Right lobe of liver (tissue), 6 donors: Measurements from ENCODE around the gene FCMR. TPM values are rescaled to one million over a fixed set of nuclear protein-coding genes. Genes with fewer than 3 reads are reported as not detected.

Experiments
- ATAC-seq, 4 donors: fragments of 200-7000 bp; cut with Tn5 transposase; one replicate each; pipeline ENCODE4 v1.9.1; 2020; ENCODE audit warnings: mild to moderate bottlenecking in 4 of 4, moderate library complexity in 4 of 4
- DNase-seq, 3 donors: peaks; one replicate each; pipeline ENCODE4 v3.0.0-alpha.2; 2020
- H3K27ac ChIP-seq, 3 donors: fragments of 200-600 bp; one replicate each; pipeline ENCODE4 v1.8.0; 2022
- H3K27me3 ChIP-seq, 2 donors: fragments of 200-600 bp; one replicate each; pipeline ENCODE4 v1.8.0; 2022
- H3K36me3 ChIP-seq, 4 donors: fragments of 200-600 bp; sonication (generic) in 1 of 4; one replicate each; pipeline versions ENCODE4 v1.5.1 to v1.8.0; 2017 to 2022; ENCODE audit warnings: control low read depth in 1 of 4
- H3K4me1 ChIP-seq, 4 donors: fragments of 200-600 bp; sonication (generic) in 1 of 4; one replicate each; pipeline versions ENCODE4 v1.5.1 to v1.8.0; 2017 to 2022; ENCODE audit warnings: control low read depth in 1 of 4
- H3K4me3 ChIP-seq, 3 donors: fragments of 200-600 bp; one replicate each; pipeline ENCODE4 v1.8.0; 2022
- H3K9me3 ChIP-seq, 4 donors: fragments of 200-600 bp; sonication (generic) in 1 of 4; one replicate each; pipeline versions ENCODE4 v1.5.1 to v1.8.0; 2017 to 2022; ENCODE audit warnings: control low read depth in 1 of 4
- CTCF ChIP-seq, 4 donors: fragments of 200-600 bp in 3 of 4; fragments of 450-650 bp in 1 of 4; IDR thresholded peaks; one replicate each; pipeline versions ENCODE4 v1.5.1 to v1.8.0; 2016 to 2022; ENCODE audit warnings: antibody characterized with exemption in 4 of 4, mild to moderate bottlenecking in 2 of 4
- POLR2A ChIP-seq: fragments of 450-650 bp; IDR thresholded peaks from one replicate; pipeline ENCODE4 v1.6.1; 2017; ENCODE audit warnings: antibody characterized with exemption, mild to moderate bottlenecking
- WGBS: methylation state at CpG from one replicate; pipeline ENCODE4 v1.1.6; 2018; ENCODE audit warnings: low coverage, low lambda C conversion rate; ENCODE audit not compliant: insufficient coverage; ENCODE audit errors: missing lambda C conversion rate; 5-methylcytosine and 5-hydroxymethylcytosine counted together
- intact Hi-C, 2 donors: fragments of 100-400 bp; cut with DNase I; formaldehyde crosslinking; loops; one replicate each; pipeline versions ENCODE4 v1.11.2 to v1.14.1; 2022
- total RNA-seq, 6 experiments: library from RNA; depleted of rRNA in 2 of 6; stranded (reverse); fragments of >200 nt in 2 of 6; fragmentation: NEBNext Ultra II Directional in 3 of 6; extraction: Animal tissue kit (Norgen Biotek cat#: 25700) in 3 of 6; gene quantifications; one replicate each; pipeline versions ENCODE4 v1.1.0 to v1.2.4, GENCODE V29; 2016 to 2023
- donor health status: DM: no; HTN: yes; CAD: no.
- donor health status: DM: no; HTN: no; CAD: no.
- donor health status: DM: no; HTN: no; CAD: no.
- donor health status: DM: no; HTN: yes; CAD: no.
- donor health status: DM: no; HTN: yes; CAD: no.

FCMR gene
- total RNA-seq, 6 experiments from 2014 or later = 0.80 to 3.2 (median 1.4) TPM

DNA sequence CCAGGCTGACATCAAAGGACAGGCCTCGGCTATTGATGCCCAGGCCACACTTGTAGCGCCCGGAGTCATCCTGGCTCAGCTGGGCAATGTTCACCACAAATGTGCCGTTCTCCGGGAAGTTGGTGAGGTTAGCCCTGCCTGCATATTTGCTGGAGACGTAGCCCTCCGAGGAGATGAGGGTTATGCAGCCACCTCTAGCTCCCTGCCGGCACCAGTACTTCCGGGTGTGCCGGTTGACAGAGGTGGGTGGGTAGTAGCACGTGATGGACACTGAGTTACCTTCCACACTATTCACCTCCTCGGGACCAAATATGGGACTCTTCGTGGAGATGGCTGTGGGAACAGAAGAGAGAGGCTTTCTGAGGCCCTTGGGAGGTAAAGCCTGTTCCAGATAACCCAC, 17.4 kb upstream of the FCMR start:
- no peaks in the 10 kb centered on the region for H3K27me3 ChIP-seq
- 90% methylated on average over 3 of the region's 13 CpGs for WGBS
- H3K4me1 ChIP-seq = peaks cover 0 to 15% (median 4%) of the 10 kb centered on the region in 4 donors
- H3K9me3 ChIP-seq = no peaks in the 10 kb centered on the region
- ATAC-seq (no peak), DNase-seq (no peak)
- no peak overlapping the region for H3K27ac ChIP-seq
- no peak overlapping the region for H3K4me3 ChIP-seq
- no peak for TF ChIP-seq CTCF (IDR thresholded peaks at IDR 0.05)
- TF ChIP-seq POLR2A = no peak
- H3K36me3 ChIP-seq = peaks cover 0 to 5% (median 0%) of the 10 kb centered on the region in 4 donors
- intact Hi-C loops = loop anchor here (5.0 kb wide), 2 partner anchors 33 to 38 kb away; partner anchors contain the start of gene FCAMR (in 1 of the 2)

- H3K27ac ChIP-seq = no peak overlapping the region
- DNase-seq = no peak
- no peaks in the 10 kb centered on the region for H3K9me3 ChIP-seq
- peaks cover 0 to 12% (median 4%) of the 10 kb centered on the region in 4 donors for H3K4me1 ChIP-seq
- H3K36me3 ChIP-seq = peaks cover 0 to 5% (median 0%) of the 10 kb centered on the region in 4 donors
- no peaks in the 10 kb centered on the region for H3K27me3 ChIP-seq
- intact Hi-C loops = loop anchor here (5.0 kb wide), 2 partner anchors 35 to 40 kb away; partner anchors contain the start of gene FCAMR (in 1 of the 2)
- TF ChIP-seq CTCF (IDR thresholded peaks at IDR 0.05) (no peak), POLR2A (no peak)
- WGBS = 64% methylated on average over 4 of the region's 6 CpGs
- ATAC-seq = peak in 1 of 4 donors; percentile 9
- no peak overlapping the region for H3K4me3 ChIP-seq
These were observed 15.7 kb upstream of the FCMR start for GRCh38 chr1:206937425-206937824.

GRCh38 chr1:206935491-206936067, 13.8 kb upstream of the FCMR start:
- no peaks in the 10 kb centered on the region for H3K27me3 ChIP-seq
- WGBS = 43% methylated on average over 8 of the region's 19 CpGs
- H3K27ac ChIP-seq = no peak overlapping the region
- ATAC-seq (peak; percentile 95 to 98 (median 96)), DNase-seq (peak; percentile 81 to 84 (median 82))
- intact Hi-C loops = loop anchor here (5.0 kb wide), 2 partner anchors 37 to 42 kb away; partner anchors contain the start of gene FCAMR (in 1 of the 2)
- peaks cover 0 to 5% (median 0%) of the 10 kb centered on the region in 4 donors for H3K36me3 ChIP-seq
- no peak overlapping the region for H3K4me3 ChIP-seq
- H3K4me1 ChIP-seq = no peaks in the 10 kb centered on the region
- TF ChIP-seq POLR2A (no peak), CTCF (IDR thresholded peaks at IDR 0.05) (peak; percentile 83 to 98 (median 92))
- no peaks in the 10 kb centered on the region for H3K9me3 ChIP-seq

DNA sequence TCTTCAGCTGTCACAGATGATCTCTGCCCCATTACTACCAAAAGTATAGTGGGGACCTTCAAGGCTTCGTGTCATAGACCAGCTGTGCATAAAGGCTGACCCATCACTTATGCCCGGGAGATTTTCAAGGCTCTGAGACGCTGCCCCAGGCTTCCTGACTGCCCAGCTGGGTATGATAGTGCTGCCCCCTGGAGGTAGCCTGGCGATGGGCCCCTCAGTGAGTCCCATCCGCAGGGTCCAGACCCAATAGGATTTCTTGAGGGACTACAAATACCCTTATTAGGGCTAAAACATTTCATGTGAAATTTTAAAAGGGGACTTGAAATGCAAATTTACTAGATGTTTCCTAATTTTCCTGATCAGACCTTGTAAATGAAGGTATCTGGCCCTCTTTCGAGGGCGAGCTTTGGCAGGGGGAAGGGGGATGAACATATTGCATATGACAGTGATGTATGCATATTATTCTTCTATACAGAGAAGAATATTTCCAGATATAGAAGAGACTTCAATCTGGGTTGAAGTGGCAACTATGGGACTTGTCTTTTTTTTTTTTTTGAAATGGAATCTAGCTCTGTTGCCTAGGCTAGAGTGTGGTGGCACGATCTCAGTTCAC, 11.7 kb upstream of the FCMR start:
- Histone ChIP-seq H3K36me3 (no peaks in the 10 kb centered on the region), H3K4me1 (no peaks in the 10 kb centered on the region), H3K27me3 (no peaks in the 10 kb centered on the region), H3K4me3 (no peak overlapping the region), H3K9me3 (no peaks in the 10 kb centered on the region), H3K27ac (no peak overlapping the region)
- no peak for DNase-seq
- WGBS = 82% methylated on average over 5 of the region's 8 CpGs
- intact Hi-C loops = no loop called here
- no peak for TF ChIP-seq POLR2A
- TF ChIP-seq CTCF (IDR thresholded peaks at IDR 0.05) = peak; percentile 30 to 63 (median 54)
- ATAC-seq = peak; percentile 39 to 56 (median 42)
